Spinal cord (tissue), 10 donors: ENCODE data around the gene KCNJ8. TPM values are rescaled to one million over a fixed set of nuclear protein-coding genes. Genes with fewer than 3 reads are reported as not detected.
A peak's percentile ranks its signal among the peaks of the same experiment; 100 is the strongest.
"Not testable (repeated sequence)": the region's sequence is repeated elsewhere in the genome, so short reads cannot be mapped to it uniquely, and the experiment has no call there.

ENCODE experiments used
- DNase-seq, 6 donors: peaks; one replicate each; pipeline versions ENCODE4 v3.0.0 to v3.0.0-alpha.2; 2013 to 2015; ENCODE audit warnings: low spot score in 6 of 6, low read depth in 4 of 6
- H3K27ac ChIP-seq: one replicate; pipeline ENCODE4 v1.5.1; 2013; ENCODE audit warnings: low read depth, low read length, control low read depth
- H3K27me3 ChIP-seq: one replicate; pipeline ENCODE4 v1.6.1; 2013; ENCODE audit warnings: low read length; ENCODE audit not compliant: control insufficient read depth, insufficient read depth
- H3K36me3 ChIP-seq: one replicate; pipeline ENCODE4 v1.6.1; 2013; ENCODE audit warnings: low read length; ENCODE audit not compliant: control insufficient read depth, insufficient read depth
- H3K4me1 ChIP-seq: one replicate; pipeline ENCODE4 v1.6.1; 2013; ENCODE audit warnings: low read length; ENCODE audit not compliant: control insufficient read depth, insufficient read depth
- H3K4me3 ChIP-seq: one replicate; pipeline ENCODE4 v1.5.1; 2013; ENCODE audit warnings: low read depth, low read length, control low read depth
- H3K9me3 ChIP-seq: one replicate; pipeline ENCODE4 v1.6.1; 2013; ENCODE audit warnings: low read length; ENCODE audit not compliant: control insufficient read depth, insufficient read depth
- WGBS: methylation state at CpG from one replicate; pipeline ENCODE4 v1.1.5; 2013; ENCODE audit warnings: missing lambda C conversion rate; ENCODE audit not compliant: insufficient coverage; 5-methylcytosine and 5-hydroxymethylcytosine counted together
- polyA plus RNA-seq, 2 donors: library from polyadenylated mRNA; unstranded; fragments of 120-200 nt; gene quantifications; one replicate each; pipeline ENCODE4 v1.2.1, GENCODE V29; 2013; ENCODE audit not compliant: insufficient read length in 2 of 2
- total RNA-seq, 2 donors: library from RNA; depleted of rRNA in 1 of 2; stranded (reverse); fragments of 120-200 nt in 1 of 2; fragments of >200 nt in 1 of 2; gene quantifications; one replicate each; pipeline versions ENCODE4 v1.2.3 to v1.2.4, GENCODE V29; 2013 to 2014
- donor health status: healthy.

Gene KCNJ8
- total and polyA plus RNA-seq, 4 donors, result 12.9 to 15.8 (median 15.4) TPM

DNA sequence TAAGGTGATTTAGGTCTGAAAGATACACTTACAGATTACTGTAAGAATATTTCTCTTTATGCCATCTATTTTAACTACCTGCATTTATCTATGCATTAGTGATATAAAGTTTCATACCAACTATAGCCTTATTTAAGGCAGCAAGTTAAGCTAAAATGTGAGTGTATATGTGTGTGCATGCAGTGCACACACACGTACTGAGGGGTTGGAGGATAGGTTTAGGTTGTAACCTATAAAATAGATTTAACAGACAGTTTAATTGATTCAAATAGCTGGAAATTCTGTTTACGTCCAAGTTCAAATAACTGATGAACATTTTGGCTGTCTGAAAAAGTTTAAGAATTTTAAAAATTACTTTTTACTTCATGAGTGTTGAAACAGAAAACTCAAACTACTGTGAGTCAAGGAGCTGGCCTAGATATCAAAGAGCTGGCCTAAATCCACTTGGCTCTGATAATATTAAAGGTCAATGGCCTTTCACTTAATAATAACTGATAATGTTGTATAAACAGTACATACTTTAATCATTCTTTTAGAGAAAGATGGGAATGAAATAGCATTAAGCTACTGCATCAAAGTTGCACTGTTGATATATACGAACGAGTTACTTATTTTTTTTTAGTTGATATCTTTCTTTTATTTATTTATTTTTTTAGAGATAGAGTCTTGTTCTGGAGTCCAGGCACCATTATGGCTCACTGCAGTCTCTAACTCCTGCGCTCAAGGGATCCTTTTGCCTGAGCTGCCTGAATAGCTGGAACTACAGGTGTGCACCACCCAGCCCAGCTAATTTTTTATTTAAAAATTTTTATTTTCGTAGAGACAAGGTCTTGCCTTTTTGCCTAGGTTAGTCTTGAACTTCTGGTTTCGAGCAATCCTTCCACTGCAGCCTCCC lies 13.8 kb upstream of the KCNJ8 start:
- WGBS, result 100% methylated on average over 3 of the region's 7 CpGs
- DNase-seq, result no peak
- H3K9me3 ChIP-seq, result no peaks in the 10 kb centered on the region

DNA sequence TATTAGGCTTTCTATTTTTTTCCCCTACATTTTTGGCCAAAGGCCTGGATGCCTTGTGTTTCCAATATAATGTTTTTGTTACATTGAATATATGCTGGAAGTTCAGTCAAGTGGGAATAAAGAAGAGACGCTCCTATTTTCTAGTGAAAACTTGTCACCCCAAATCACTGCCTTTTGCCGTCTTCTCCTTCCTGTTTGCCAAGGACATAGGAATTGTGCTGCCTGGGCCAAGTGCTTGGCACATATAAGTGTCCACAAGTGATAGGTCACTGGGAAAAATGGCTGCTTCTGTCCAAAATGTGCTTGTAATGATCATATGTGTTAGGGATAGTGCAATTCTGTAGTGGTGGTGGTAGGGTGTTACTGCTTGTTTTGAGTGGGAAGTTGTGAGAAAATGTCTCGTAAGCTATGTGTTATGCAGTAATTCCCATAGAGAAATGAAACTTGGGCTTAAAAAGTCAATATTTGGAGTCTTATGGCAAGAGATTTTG lies 11.6 kb upstream of the KCNJ8 start:
- Histone ChIP-seq H3K27ac (no peak overlapping the region), H3K9me3 (no peaks in the 10 kb centered on the region), H3K27me3 (no peaks in the 10 kb centered on the region), H3K36me3 (no peaks in the 10 kb centered on the region), H3K4me1 (no peaks in the 10 kb centered on the region), H3K4me3 (no peak overlapping the region)
- 100% methylated on average over 1 of the region's 3 CpGs for WGBS
- no peak for DNase-seq

More for the DNA sequence above, 13.8 kb upstream of the KCNJ8 start:
- H3K4me3 ChIP-seq, result no peak overlapping the region
- no peak overlapping the region for H3K27ac ChIP-seq
- no peaks in the 10 kb centered on the region for H3K27me3 ChIP-seq
- no peaks in the 10 kb centered on the region for H3K4me1 ChIP-seq
- H3K36me3 ChIP-seq, result no peaks in the 10 kb centered on the region

DNA sequence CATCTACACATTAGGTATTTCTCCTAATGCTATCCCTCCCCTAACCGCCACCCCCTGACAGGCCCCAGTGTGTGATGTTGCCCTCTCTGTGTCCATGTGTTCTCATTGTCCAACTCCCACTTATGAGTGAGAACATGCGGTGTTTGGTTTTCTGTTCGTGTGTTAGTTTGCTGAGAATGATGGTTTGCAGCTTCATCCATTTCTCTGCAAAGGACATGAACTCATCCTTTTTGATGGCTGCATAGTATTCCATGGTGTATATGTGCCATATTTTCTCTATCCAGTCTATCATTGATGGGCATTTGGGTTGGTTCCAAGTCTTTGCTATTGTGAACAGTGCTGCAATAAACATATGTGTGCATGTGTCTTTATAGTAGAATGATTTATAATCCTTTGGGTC lies 8.2 kb upstream of the KCNJ8 start:
- H3K4me3 ChIP-seq, DNase-seq, H3K27ac ChIP-seq, H3K27me3 ChIP-seq, H3K36me3 ChIP-seq, H3K4me1 ChIP-seq, H3K9me3 ChIP-seq: not testable (repeated sequence)
- WGBS, result no CpG with 5 or more reads among the region's 3 CpGs

- H3K9me3 ChIP-seq, result no peaks in the 10 kb centered on the region
- no peaks in the 10 kb centered on the region for H3K36me3 ChIP-seq
- no peak overlapping the region for H3K27ac ChIP-seq
- H3K4me3 ChIP-seq, result no peak overlapping the region
- H3K27me3 ChIP-seq, result no peaks in the 10 kb centered on the region
- 94% methylated on average over 2 of the region's 3 CpGs for WGBS
- no peaks in the 10 kb centered on the region for H3K4me1 ChIP-seq
- DNase-seq, result no peak
Observed at GRCh38 chr12:21780786-21781185, 6.3 kb upstream of the KCNJ8 start.

GRCh38 chr12:21776175-21776574 lies 1.7 kb upstream of the KCNJ8 start:
- WGBS, result 60% methylated on average over 2 of the region's 3 CpGs
- Histone ChIP-seq H3K27me3 (peaks cover 23% of the 10 kb centered on the region), H3K4me1 (peaks cover 11% of the 10 kb centered on the region), H3K4me3 (no peak overlapping the region), H3K9me3 (no peaks in the 10 kb centered on the region), H3K27ac (peak overlapping the region; percentile 88), H3K36me3 (no peaks in the 10 kb centered on the region)
- no peak for DNase-seq

DNA sequence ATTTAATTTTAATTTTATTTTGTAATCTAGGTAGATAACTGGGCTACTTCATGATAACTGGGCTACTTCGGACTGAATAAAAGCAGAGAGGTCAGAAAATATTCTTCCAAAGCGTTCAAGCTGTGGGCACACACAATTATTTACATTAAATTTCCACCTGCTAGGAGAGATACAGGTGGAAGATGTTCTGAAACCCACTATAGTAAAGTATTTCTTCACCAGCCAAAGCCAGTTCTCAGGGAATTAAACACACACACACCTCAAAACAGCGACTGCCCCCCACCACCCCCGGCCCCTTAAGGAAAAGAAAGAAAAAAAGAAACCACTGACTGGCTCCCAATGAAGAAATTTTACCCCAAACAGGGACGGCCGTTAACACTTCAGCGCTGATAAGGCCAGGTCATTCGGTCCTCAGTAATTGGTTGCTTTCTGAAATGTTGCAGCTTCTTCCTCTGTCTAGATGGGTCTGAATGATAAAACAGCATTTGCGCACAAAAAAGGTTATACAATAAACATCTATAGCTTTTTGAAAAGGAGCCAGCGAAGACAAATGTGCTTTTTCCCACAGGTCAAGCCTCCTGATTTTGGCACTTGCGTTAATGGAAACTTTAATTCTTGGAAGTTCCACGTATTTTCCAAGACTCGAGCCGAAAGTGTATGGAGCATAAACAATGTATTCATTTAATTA lies 771 bp upstream of the KCNJ8 start:
- no peaks in the 10 kb centered on the region for H3K36me3 ChIP-seq
- H3K4me1 ChIP-seq, result peaks cover 11% of the 10 kb centered on the region
- peak in 2 of 6 donors; percentile 14 to 22 for DNase-seq
- peak overlapping the region; percentile 49 for H3K4me3 ChIP-seq
- no peaks in the 10 kb centered on the region for H3K9me3 ChIP-seq
- H3K27ac ChIP-seq, result peak overlapping the region; percentile 88
- WGBS, result 7% methylated on average over 3 of the region's 14 CpGs
- H3K27me3 ChIP-seq, result peaks cover 23% of the 10 kb centered on the region

GRCh38 chr12:21773806-21774205 lies 700 bp downstream of the KCNJ8 start:
- no peaks in the 10 kb centered on the region for H3K9me3 ChIP-seq
- no peaks in the 10 kb centered on the region for H3K36me3 ChIP-seq
- peaks cover 11% of the 10 kb centered on the region for H3K4me1 ChIP-seq
- H3K4me3 ChIP-seq, result peak overlapping the region; percentile 49
- WGBS, result no CpG with 5 or more reads among the region's 10 CpGs
- peak overlapping the region; percentile 80 for H3K27ac ChIP-seq
- peaks cover 23% of the 10 kb centered on the region for H3K27me3 ChIP-seq
- DNase-seq, result peak in 2 of 6 donors; percentile 29 to 50

GRCh38 chr12:21773263-21773741 lies 1.2 kb downstream of the KCNJ8 start:
- Histone ChIP-seq H3K27me3 (peaks cover 23% of the 10 kb centered on the region), H3K9me3 (no peaks in the 10 kb centered on the region), H3K27ac (peak overlapping the region; percentile 80), H3K36me3 (no peaks in the 10 kb centered on the region), H3K4me1 (peaks cover 11% of the 10 kb centered on the region), H3K4me3 (peak overlapping the region; percentile 49)
- DNase-seq, result peak in 2 of 6 donors; percentile 51 to 64
- WGBS, result 7% methylated on average over 21 of the region's 23 CpGs

DNA sequence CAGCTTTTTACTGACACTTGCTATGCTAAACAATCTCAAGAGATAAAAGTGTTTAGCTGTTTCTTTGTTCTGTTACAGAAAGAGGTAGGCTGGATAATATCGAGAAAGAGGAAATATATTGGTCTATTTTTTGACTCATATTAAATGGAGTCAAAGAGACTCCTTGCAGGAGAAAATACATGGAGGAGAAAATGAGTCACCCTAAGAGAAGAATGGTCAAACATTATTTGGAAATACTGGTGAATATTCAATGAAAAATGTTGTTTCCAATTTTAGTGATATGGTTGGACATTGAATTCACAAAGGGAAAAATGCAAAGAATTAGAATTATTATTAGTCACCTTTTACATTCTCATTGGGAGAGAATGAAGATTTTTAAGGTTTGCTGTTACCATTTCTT lies 3.2 kb downstream of the KCNJ8 start:
- Histone ChIP-seq H3K4me1 (peaks cover 11% of the 10 kb centered on the region), H3K9me3 (no peaks in the 10 kb centered on the region), H3K27ac (no peak overlapping the region), H3K4me3 (no peak overlapping the region), H3K27me3 (peaks cover 23% of the 10 kb centered on the region), H3K36me3 (no peaks in the 10 kb centered on the region)
- no CpG with 5 or more reads among the region's 1 CpG for WGBS
- no peak for DNase-seq
